Activated T-cell treated with anti-CD3 and anti-CD28 coated beads for 48 hours (primary cell): ENCODE data around the gene YLPM1.

ENCODE experiments used
- DNase-seq: peaks from one replicate; pipeline ENCODE4 v3.0.0-alpha.2; 2020; ENCODE audit warnings: low read depth

The YLPM1 gene

GRCh38 chr14:74786796-74787315, 23.7 kb downstream of the YLPM1 start:
- no peak for DNase-seq

GRCh38 chr14:74792249-74793039, 29.3 kb downstream of the YLPM1 start:
- DNase-seq = no peak

- no peak for DNase-seq
Observed at GRCh38 chr14:74793506-74794155, 30.5 kb downstream of the YLPM1 start.

GRCh38 chr14:74794947-74795346, 31.8 kb downstream of the YLPM1 start:
- no peak for DNase-seq

- DNase-seq = no peak
Observed at GRCh38 chr14:74799765-74800164, 36.6 kb downstream of the YLPM1 start.

GRCh38 chr14:74800780-74801179, 37.7 kb downstream of the YLPM1 start:
- DNase-seq = no peak

- DNase-seq = no peak
Observed at GRCh38 chr14:74801396-74801795, 38.3 kb downstream of the YLPM1 start.

GRCh38 chr14:74804219-74804825, 41.2 kb downstream of the YLPM1 start:
- no peak for DNase-seq

- no peak for DNase-seq
Observed at GRCh38 chr14:74807853-74808545, 44.9 kb downstream of the YLPM1 start.

- DNase-seq = no peak
Observed at GRCh38 chr14:74816124-74816523, 53.0 kb downstream of the YLPM1 start.

- DNase-seq = no peak
Observed at GRCh38 chr14:74820288-74820687, 57.2 kb downstream of the YLPM1 start.

GRCh38 chr14:74821267-74821915, 58.3 kb downstream of the YLPM1 start:
- no peak for DNase-seq

GRCh38 chr14:74824997-74825396, 61.9 kb downstream of the YLPM1 start:
- no peak for DNase-seq

- DNase-seq = no peak
Observed at GRCh38 chr14:74826574-74826973, 63.5 kb downstream of the YLPM1 start.

- DNase-seq = no peak
Observed at GRCh38 chr14:74829251-74829650, 66.1 kb downstream of the YLPM1 start.

GRCh38 chr14:74832849-74833248, 69.7 kb downstream of the YLPM1 start:
- DNase-seq = no peak

- DNase-seq = no peak
Observed at GRCh38 chr14:74834692-74835392, 71.7 kb downstream of the YLPM1 start.

- no peak for DNase-seq
Observed at GRCh38 chr14:74835645-74836250, 72.6 kb downstream of the YLPM1 start.

GRCh38 chr14:74836251-74836960, 73.3 kb downstream of the YLPM1 start:
- DNase-seq = no peak

GRCh38 chr14:74838166-74838565, 75.0 kb downstream of the YLPM1 start:
- DNase-seq = no peak
